HepG2 (cell line): ENCODE results near the gene ZNF804A. TPM values are rescaled to one million over a fixed set of nuclear protein-coding genes. Genes with fewer than 3 reads are reported as not detected.

Experiments used
- ATAC-seq: fragments of 200-7000 bp; cut with Tn5 transposase; 3 replicates; pipeline ENCODE4 v1.9.1; 2020; ENCODE audit warnings: mild to moderate bottlenecking, moderate library complexity
- BruUV-seq: library from RNA; stranded (reverse); fragments of 400-500 nt; replicated peaks from 2 replicates; lab custom pipeline; 2021; lab: Mats Ljungman, UMichigan
- CTCF ChIA-PET: fragments of 300-600 bp; formaldehyde crosslinking; extraction: SDS; loops from one replicate; lab custom pipeline; 2021; ENCODE audit warnings: low total read pairs, inconsistent platforms, low intra/inter-chr PET ratio; lab: Yijun Ruan, JAX
- POLR2A ChIA-PET: fragments of 350-600 bp; sonication (Branson Sonifier 250); formaldehyde crosslinking; loops from one replicate; lab custom pipeline; 2020; ENCODE audit warnings: antibody characterized with exemption, inconsistent platforms; lab: Yijun Ruan, JAX
- DNase-seq: peaks from one replicate; pipeline ENCODE4 v3.0.0-alpha.2; 2015; ENCODE audit warnings: low spot score
- FAIRE-seq: peaks from 3 replicates; lab custom pipeline; 2011; peaks lifted over from hg19 to GRCh38; lab: Jason Lieb, UNC
- H2AFZ ChIP-seq: one replicate; pipeline ENCODE4 v1.6.1; 2011; ENCODE audit warnings: low read length, inconsistent platforms
- H3K27ac ChIP-seq: fragments of 300-600 bp; 3 replicates; pipeline ENCODE4 v1.8.0; 2011; ENCODE audit warnings: mixed run types, mild to moderate bottlenecking, mixed read lengths, low read length, inconsistent platforms; ENCODE audit not compliant: insufficient read depth; ENCODE audit errors: extremely low read length
- H3K27me3 ChIP-seq, 2 experiments: fragments of 200-600 bp in 1 of 2; 2 replicates in 1 of 2; 3 replicates in 1 of 2; pipeline versions ENCODE4 v1.6.0 to v1.8.0; 2011; ENCODE audit warnings: low read length in 2 of 2, mild to moderate bottlenecking in 2 of 2, moderate library complexity in 2 of 2, inconsistent platforms in 1 of 2; ENCODE audit not compliant: insufficient read depth in 2 of 2, control insufficient read depth in 1 of 2
- H3K36me3 ChIP-seq, 2 experiments: fragments of 200-600 bp in 1 of 2; replicated peaks in 1 of 2; 2 replicates in 1 of 2; 3 replicates in 1 of 2; pipeline versions ENCODE4 v1.5.1 to v1.8.0; 2011; ENCODE audit warnings: low read length in 2 of 2, inconsistent platforms in 1 of 2; ENCODE audit not compliant: insufficient read depth in 2 of 2, control insufficient read depth in 1 of 2
- H3K4me1 ChIP-seq: 2 replicates; pipeline ENCODE4 v1.5.1; 2012; ENCODE audit warnings: low read length, inconsistent platforms; ENCODE audit not compliant: insufficient read depth
- H3K4me2 ChIP-seq: 2 replicates; pipeline ENCODE4 v1.6.0; 2011; ENCODE audit warnings: low read depth, low read length, inconsistent platforms
- H3K4me3 ChIP-seq, 3 experiments: fragments of 200-600 bp in 1 of 3; sonication (generic), shearing (Covaris generic) in 1 of 3; replicated peaks in 1 of 3; 2 replicates each; pipeline ENCODE4 v1.5.1; 2011 to 2016; ENCODE audit warnings: low read length in 3 of 3, inconsistent platforms in 2 of 3, low read depth in 2 of 3, mild to moderate bottlenecking in 2 of 3, control low read depth in 1 of 3, mixed read lengths in 1 of 3; ENCODE audit not compliant: insufficient read depth in 1 of 3
- H3K79me2 ChIP-seq: one replicate; pipeline ENCODE4 v1.6.1; 2011; ENCODE audit warnings: low read length, inconsistent platforms; ENCODE audit not compliant: insufficient read depth
- H3K9ac ChIP-seq: 2 replicates; pipeline ENCODE4 v1.6.0; 2011; ENCODE audit warnings: mild to moderate bottlenecking, low read depth, low read length, inconsistent platforms; ENCODE audit not compliant: insufficient read depth
- H3K9me3 ChIP-seq: 2 replicates; pipeline ENCODE4 v1.5.1; 2012; ENCODE audit warnings: mild to moderate bottlenecking, low read length
- H4K20me1 ChIP-seq: 2 replicates; pipeline ENCODE4 v1.6.0; 2011; ENCODE audit warnings: inconsistent platforms, mild to moderate bottlenecking, low read length, moderate library complexity; ENCODE audit not compliant: insufficient read depth
- LCORL ChIP-seq, 2 experiments: fragments of 450-650 bp in 1 of 2; sonication (generic) in 1 of 2; formaldehyde crosslinking in 1 of 2; IDR thresholded peaks; 2 replicates each; pipeline versions ENCODE4 v1.5.0 to v1.6.1; 2017 to 2020; ENCODE audit warnings: antibody characterized with exemption in 1 of 2, missing genetic modification reagents in 1 of 2
- RFX1 ChIP-seq: fragments of 450-650 bp; IDR thresholded peaks from 2 replicates; pipeline ENCODE4 v1.6.1; 2017
- SIN3B ChIP-seq: fragments of 150-350 bp; IDR thresholded peaks from 2 replicates; pipeline ENCODE4 v1.6.1; 2014; ENCODE audit warnings: low read length
- TCF12 ChIP-seq, 2 experiments: fragments of 450-650 bp in 1 of 2; sonication (generic) in 1 of 2; formaldehyde crosslinking in 1 of 2; IDR thresholded peaks; 2 replicates each; pipeline versions ENCODE4 v1.6.1 to v1.8.0; 2017 to 2022; ENCODE audit warnings: antibody characterized with exemption in 1 of 2, mild to moderate bottlenecking in 1 of 2, missing genetic modification reagents in 1 of 2, moderate library complexity in 1 of 2
- ZFP82 ChIP-seq: sonication (generic); formaldehyde crosslinking; IDR thresholded peaks from 2 replicates; pipeline ENCODE4 v1.5.1; 2020; ENCODE audit warnings: mild to moderate bottlenecking, missing genetic modification reagents, borderline replicate concordance
- ZNF33B ChIP-seq: sonication (generic); formaldehyde crosslinking; IDR thresholded peaks from 2 replicates; pipeline ENCODE4 v1.5.1; 2020; ENCODE audit warnings: mild to moderate bottlenecking, missing genetic modification reagents
- ZNF468 ChIP-seq: sonication (generic); formaldehyde crosslinking; IDR thresholded peaks from 2 replicates; pipeline ENCODE4 v1.8.0; 2022; ENCODE audit warnings: mild to moderate bottlenecking, moderate library complexity, missing genetic modification reagents
- WGBS: methylation state at CpG from one replicate; pipeline ENCODE4 v1.1.6; 2017; ENCODE audit warnings: low lambda C conversion rate; 5-methylcytosine and 5-hydroxymethylcytosine counted together
- in situ Hi-C: cut with HindIII; loops from 2 replicates; pipeline ENCODE4 v1.10.0; 2017; ENCODE audit warnings: low pct_unique_long_range_greater_than_20kb; ENCODE audit not compliant: extremely low pct_ligation_motif_present
- intact Hi-C: fragments of 100-400 bp; cut with micrococcal nuclease; formaldehyde crosslinking; loops from one replicate; pipeline ENCODE4 v1.10.0; 2022; ENCODE audit not compliant: unreplicated experiment
- polyA plus RNA-seq, 8 experiments: library from polyadenylated mRNA; depleted of rRNA in 3 of 8; stranded (reverse) in 7 of 8; unstranded in 1 of 8; fragments of >200 nt; fragmentation: Illumina TruSeq in 4 of 8; extraction: Trizol in 4 of 8; gene quantifications; 2 replicates each; pipeline versions ENCODE4 v1.2.1 to v1.2.3, GENCODE V29; 2011 to 2016; ENCODE audit warnings: low read depth in 4 of 8, missing spikeins in 1 of 8, mixed read lengths in 1 of 8; ENCODE audit not compliant: insufficient read depth in 1 of 8
- total RNA-seq, 5 experiments: library from RNA; depleted of rRNA; stranded (reverse); fragments of >200 nt; fragmentation: Illumina TruSeq; extraction: Trizol; gene quantifications; 2 replicates each; pipeline ENCODE4 v1.2.3, GENCODE V29; 2016; ENCODE audit warnings: low read depth in 1 of 5
- TF ChIP-seq, protein P1 (sequence below): sonication (generic); formaldehyde crosslinking; IDR thresholded peaks from 2 replicates; pipeline ENCODE4 v1.5.0; 2020; ENCODE audit warnings: mild to moderate bottlenecking, missing genetic modification reagents
- TF ChIP-seq, protein P2 (sequence below): sonication (generic); formaldehyde crosslinking; IDR thresholded peaks from 2 replicates; pipeline ENCODE4 v1.4.0; 2020; ENCODE audit warnings: missing genetic modification reagents

Gene ZNF804A
- total and polyA plus RNA-seq, 2 of the 13 experiments (the other 11 are each of a cell fraction or from before 2014, with no cell fraction given) = 0.07 to 0.09 TPM

DNA sequence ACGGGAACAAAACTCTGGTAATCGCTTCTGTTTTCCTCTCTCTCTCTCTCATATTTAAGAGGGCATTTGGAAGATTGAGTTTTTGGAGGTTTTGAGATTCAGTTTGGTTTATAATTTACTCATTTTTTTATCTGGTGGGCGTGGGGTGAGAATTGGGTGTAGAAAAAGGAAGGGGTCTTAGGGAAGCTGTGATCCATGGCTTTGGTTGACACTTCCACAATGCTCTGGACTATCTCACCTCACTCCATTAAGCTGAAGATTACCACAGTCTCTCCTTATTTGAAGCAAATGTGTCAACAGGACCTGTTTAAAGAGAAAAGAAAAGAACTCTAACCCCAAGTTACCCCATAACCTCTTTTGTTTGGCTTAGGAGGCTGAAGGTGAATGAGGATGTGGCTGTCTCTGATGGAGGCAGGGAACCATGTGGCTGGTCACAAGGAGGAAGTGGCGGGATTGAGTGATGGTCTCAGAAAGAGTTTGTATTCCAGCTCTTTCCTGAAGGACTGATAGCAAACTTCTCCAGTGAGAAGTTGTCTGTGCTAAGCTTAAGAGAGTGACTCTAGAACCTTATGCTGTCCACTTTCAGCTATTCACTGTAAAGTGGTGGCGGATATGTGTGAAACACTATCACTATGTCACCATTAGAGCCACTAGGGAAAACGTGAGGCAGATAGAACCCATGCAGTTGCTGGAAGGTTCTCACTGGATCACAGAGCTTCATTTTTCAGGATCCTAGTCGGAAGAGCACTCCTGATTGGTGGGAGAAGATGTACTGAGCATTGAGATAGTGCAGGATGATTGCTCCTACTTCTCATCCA is 934 bp downstream of the ZNF804A start:
- POLR2A ChIA-PET = no interaction called here
- peak; percentile 7; the same call in 2 of the 3 replicates for ATAC-seq
- Histone ChIP-seq H3K79me2 (no peaks in the 10 kb centered on the region), H3K27me3 (peaks cover 8 to 32% of the 10 kb centered on the region in 2 experiments), H3K36me3 (no peaks in the 10 kb centered on the region), H3K4me2 (peak overlapping the region; percentile 66), H3K9me3 (no peaks in the 10 kb centered on the region), H3K9ac (no peak overlapping the region), H4K20me1 (no peaks in the 10 kb centered on the region), H3K27ac (no peak overlapping the region), H2AFZ (no peak overlapping the region), H3K4me3 (peak overlapping the region; percentile 12 to 66 (median 39); a peak in 4 of 6 replicates), H3K4me1 (peaks cover 26% of the 10 kb centered on the region)
- in situ Hi-C loops = no loop called here
- no TSS peak for BruUV-seq
- DNase-seq = no peak
- intact Hi-C loops = no loop called here
- CTCF ChIA-PET = no interaction called here
- peak; percentile 36 for FAIRE-seq
- WGBS = 25% methylated on average over 7 of the region's 7 CpGs
- TF ChIP-seq RFX1 (no peak; the same call in 1 of the 2 replicates), ZNF468 (no peak), SIN3B (no peak)
- TF ChIP-seq, protein P1, sequence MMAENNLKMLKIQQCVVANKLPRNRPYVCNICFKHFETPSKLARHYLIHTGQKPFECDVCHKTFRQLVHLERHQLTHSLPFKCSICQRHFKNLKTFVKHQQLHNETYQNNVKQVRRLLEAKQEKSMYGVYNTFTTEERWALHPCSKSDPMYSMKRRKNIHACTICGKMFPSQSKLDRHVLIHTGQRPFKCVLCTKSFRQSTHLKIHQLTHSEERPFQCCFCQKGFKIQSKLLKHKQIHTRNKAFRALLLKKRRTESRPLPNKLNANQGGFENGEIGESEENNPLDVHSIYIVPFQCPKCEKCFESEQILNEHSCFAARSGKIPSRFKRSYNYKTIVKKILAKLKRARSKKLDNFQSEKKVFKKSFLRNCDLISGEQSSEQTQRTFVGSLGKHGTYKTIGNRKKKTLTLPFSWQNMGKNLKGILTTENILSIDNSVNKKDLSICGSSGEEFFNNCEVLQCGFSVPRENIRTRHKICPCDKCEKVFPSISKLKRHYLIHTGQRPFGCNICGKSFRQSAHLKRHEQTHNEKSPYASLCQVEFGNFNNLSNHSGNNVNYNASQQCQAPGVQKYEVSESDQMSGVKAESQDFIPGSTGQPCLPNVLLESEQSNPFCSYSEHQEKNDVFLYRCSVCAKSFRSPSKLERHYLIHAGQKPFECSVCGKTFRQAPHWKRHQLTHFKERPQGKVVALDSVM (CRISPR knock-in tag) = no peak

DNA sequence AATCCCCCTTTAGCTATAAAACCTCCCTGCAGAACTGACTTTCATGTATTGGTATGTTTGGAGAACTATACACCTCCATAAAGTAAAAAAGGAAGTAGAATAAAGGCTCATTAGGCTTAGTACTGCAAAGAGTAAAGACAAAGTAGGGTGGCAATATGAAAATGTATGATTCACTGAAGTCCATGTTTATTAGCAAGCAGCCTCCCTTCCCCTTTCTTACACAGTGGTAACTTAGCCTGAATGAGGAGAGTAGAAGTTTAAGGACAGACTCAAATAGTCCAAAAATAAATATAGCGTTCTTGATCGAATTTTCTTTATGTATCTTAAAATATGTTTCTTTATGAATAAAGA is 1.5 kb downstream of the ZNF804A start:
- Histone ChIP-seq H3K4me1 (peaks cover 26% of the 10 kb centered on the region), H3K9ac (no peak overlapping the region), H3K36me3 (no peaks in the 10 kb centered on the region), H3K27me3 (peaks cover 8 to 32% of the 10 kb centered on the region in 2 experiments), H3K4me3 (no peak overlapping the region), H3K9me3 (no peaks in the 10 kb centered on the region), H3K4me2 (no peak overlapping the region), H3K27ac (no peak overlapping the region), H2AFZ (no peak overlapping the region), H3K79me2 (no peaks in the 10 kb centered on the region), H4K20me1 (no peaks in the 10 kb centered on the region)
- DNase-seq (no peak), FAIRE-seq (no peak), ATAC-seq (no peak)
- no TSS peak for BruUV-seq
- WGBS = 31% methylated on average over 2 of the region's 2 CpGs
- in situ Hi-C loops (no loop called here), intact Hi-C loops (no loop called here)
- CTCF ChIA-PET = no interaction called here
- POLR2A ChIA-PET = no interaction called here
- TF ChIP-seq LCORL (IDR thresholded peaks at IDR 0.05) (no peak), LCORL (CRISPR knock-in tag; IDR thresholded peaks at IDR 0.05) (no peak), TCF12 (IDR thresholded peaks at IDR 0.05) (no peak), TCF12 (CRISPR knock-in tag; IDR thresholded peaks at IDR 0.05) (no peak), ZFP82 (CRISPR knock-in tag) (no peak), ZNF33B (CRISPR knock-in tag) (no peak)
- TF ChIP-seq, protein P2, sequence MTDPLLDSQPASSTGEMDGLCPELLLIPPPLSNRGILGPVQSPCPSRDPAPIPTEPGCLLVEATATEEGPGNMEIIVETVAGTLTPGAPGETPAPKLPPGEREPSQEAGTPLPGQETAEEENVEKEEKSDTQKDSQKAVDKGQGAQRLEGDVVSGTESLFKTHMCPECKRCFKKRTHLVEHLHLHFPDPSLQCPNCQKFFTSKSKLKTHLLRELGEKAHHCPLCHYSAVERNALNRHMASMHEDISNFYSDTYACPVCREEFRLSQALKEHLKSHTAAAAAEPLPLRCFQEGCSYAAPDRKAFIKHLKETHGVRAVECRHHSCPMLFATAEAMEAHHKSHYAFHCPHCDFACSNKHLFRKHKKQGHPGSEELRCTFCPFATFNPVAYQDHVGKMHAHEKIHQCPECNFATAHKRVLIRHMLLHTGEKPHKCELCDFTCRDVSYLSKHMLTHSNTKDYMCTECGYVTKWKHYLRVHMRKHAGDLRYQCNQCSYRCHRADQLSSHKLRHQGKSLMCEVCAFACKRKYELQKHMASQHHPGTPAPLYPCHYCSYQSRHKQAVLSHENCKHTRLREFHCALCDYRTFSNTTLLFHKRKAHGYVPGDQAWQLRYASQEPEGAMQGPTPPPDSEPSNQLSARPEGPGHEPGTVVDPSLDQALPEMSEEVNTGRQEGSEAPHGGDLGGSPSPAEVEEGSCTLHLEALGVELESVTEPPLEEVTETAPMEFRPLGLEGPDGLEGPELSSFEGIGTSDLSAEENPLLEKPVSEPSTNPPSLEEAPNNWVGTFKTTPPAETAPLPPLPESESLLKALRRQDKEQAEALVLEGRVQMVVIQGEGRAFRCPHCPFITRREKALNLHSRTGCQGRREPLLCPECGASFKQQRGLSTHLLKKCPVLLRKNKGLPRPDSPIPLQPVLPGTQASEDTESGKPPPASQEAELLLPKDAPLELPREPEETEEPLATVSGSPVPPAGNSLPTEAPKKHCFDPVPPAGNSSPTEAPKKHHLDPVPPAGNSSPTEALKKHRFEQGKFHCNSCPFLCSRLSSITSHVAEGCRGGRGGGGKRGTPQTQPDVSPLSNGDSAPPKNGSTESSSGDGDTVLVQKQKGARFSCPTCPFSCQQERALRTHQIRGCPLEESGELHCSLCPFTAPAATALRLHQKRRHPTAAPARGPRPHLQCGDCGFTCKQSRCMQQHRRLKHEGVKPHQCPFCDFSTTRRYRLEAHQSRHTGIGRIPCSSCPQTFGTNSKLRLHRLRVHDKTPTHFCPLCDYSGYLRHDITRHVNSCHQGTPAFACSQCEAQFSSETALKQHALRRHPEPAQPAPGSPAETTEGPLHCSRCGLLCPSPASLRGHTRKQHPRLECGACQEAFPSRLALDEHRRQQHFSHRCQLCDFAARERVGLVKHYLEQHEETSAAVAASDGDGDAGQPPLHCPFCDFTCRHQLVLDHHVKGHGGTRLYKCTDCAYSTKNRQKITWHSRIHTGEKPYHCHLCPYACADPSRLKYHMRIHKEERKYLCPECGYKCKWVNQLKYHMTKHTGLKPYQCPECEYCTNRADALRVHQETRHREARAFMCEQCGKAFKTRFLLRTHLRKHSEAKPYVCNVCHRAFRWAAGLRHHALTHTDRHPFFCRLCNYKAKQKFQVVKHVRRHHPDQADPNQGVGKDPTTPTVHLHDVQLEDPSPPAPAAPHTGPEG (CRISPR knock-in tag) = no peak
